HG02642 (cell line): ENCODE data around the gene INHBB.
A peak's percentile ranks its signal among the peaks of the same experiment; 100 is the strongest.
"Not testable (repeated sequence)": the region's sequence is repeated elsewhere in the genome, so short reads cannot be mapped to it uniquely, and the experiment has no call there.

Experiments
- ATAC-seq: cut with Tn5 transposase; IDR thresholded peaks from one replicate; pipeline ENCODE4 v1.9.1; 2021; ENCODE audit warnings: mild to moderate bottlenecking; ENCODE audit not compliant: unreplicated experiment, poor library complexity

Gene INHBB

GRCh38 chr2:120346026-120346666 is at the start of gene INHBB:
TSS of gene INHBB (plus strand) at chr2:120346136. CDS start at chr2:120346189, 53 bp downstream.
- ATAC-seq, result no peak

- no peak for ATAC-seq
Observed at GRCh38 chr2:120298173-120298835, 47.6 kb upstream of the INHBB start.

GRCh38 chr2:120299004-120299403 is 46.9 kb upstream of the INHBB start:
- no peak for ATAC-seq

- no peak for ATAC-seq
Observed at GRCh38 chr2:120299561-120299960, 46.4 kb upstream of the INHBB start.

GRCh38 chr2:120300385-120300784 is 45.6 kb upstream of the INHBB start:
- no peak for ATAC-seq

- no peak for ATAC-seq
Observed at GRCh38 chr2:120301284-120301683, 44.7 kb upstream of the INHBB start.

GRCh38 chr2:120302301-120302700 is 43.6 kb upstream of the INHBB start:
- no peak for ATAC-seq

GRCh38 chr2:120303177-120303576 is 42.8 kb upstream of the INHBB start:
- ATAC-seq, result no peak

- ATAC-seq, result no peak
Observed at GRCh38 chr2:120305296-120305695, 40.6 kb upstream of the INHBB start.

- no peak for ATAC-seq
Observed at GRCh38 chr2:120305937-120306490, 39.9 kb upstream of the INHBB start.

GRCh38 chr2:120307482-120307881 is 38.5 kb upstream of the INHBB start:
- no peak for ATAC-seq

GRCh38 chr2:120308038-120308910 is 37.7 kb upstream of the INHBB start:
- no peak for ATAC-seq

GRCh38 chr2:120310136-120310535 is 35.8 kb upstream of the INHBB start:
- peak; percentile 61 for ATAC-seq

GRCh38 chr2:120310841-120311240 is 35.1 kb upstream of the INHBB start:
- not testable (repeated sequence) for ATAC-seq

GRCh38 chr2:120312076-120312475 is 33.9 kb upstream of the INHBB start:
- ATAC-seq, result no peak

GRCh38 chr2:120312860-120313694 is 32.9 kb upstream of the INHBB start:
- no peak for ATAC-seq

- no peak for ATAC-seq
Observed at GRCh38 chr2:120313695-120314615, 32.0 kb upstream of the INHBB start.

- no peak for ATAC-seq
Observed at GRCh38 chr2:120314690-120315366, 31.1 kb upstream of the INHBB start.
